SK-N-SH (cell line): ENCODE results near the gene STEEP1. TPM values are rescaled to one million over a fixed set of nuclear protein-coding genes. Genes with fewer than 3 reads are reported as not detected.

ENCODE experiments used
- CTCF ChIA-PET: fragments of 300-600, 350-600 bp; formaldehyde crosslinking; extraction: SDS; loops from one replicate; lab custom pipeline; 2021; lab: Yijun Ruan, JAX
- POLR2A ChIA-PET: fragments of 350-600 bp; sonication (Branson Sonifier 250); formaldehyde crosslinking; extraction: SDS; loops from one replicate; lab custom pipeline; 2020; ENCODE audit warnings: antibody characterized with exemption, inconsistent platforms; lab: Yijun Ruan, JAX
- DNase-seq: peaks from one replicate; pipeline ENCODE4 v3.0.0; 2012
- H2AFZ ChIP-seq: fragments of 200-600 bp; sonication (generic); 2 replicates; pipeline ENCODE4 v1.8.1; 2016; ENCODE audit warnings: antibody characterized with exemption, mild to moderate bottlenecking, low read depth
- H3F3A ChIP-seq: fragments of 200-600 bp; sonication (generic); replicated peaks from 2 replicates; pipeline ENCODE3; 2016; ENCODE audit warnings: antibody characterized with exemption, mild to moderate bottlenecking; ENCODE audit not compliant: insufficient read depth
- H3K27ac ChIP-seq, 2 experiments: fragments of 200-500 bp in 1 of 2; fragments of 200-600 bp in 1 of 2; sonication (Bioruptor generic) in 1 of 2; sonication (generic), shearing (Covaris generic) in 1 of 2; 2 replicates each; pipeline versions ENCODE4 v1.5.1 to v1.6.1; 2014 to 2016; ENCODE audit warnings: low read depth in 2 of 2, inconsistent platforms in 1 of 2, low read length in 1 of 2, mild to moderate bottlenecking in 1 of 2, mixed read lengths in 1 of 2
- H3K27me3 ChIP-seq: fragments of 200-600 bp; sonication (generic), shearing (Covaris generic); 2 replicates; pipeline ENCODE4 v1.6.1; 2016; ENCODE audit warnings: mixed run types; ENCODE audit not compliant: insufficient read depth
- H3K36me3 ChIP-seq, 2 experiments: fragments of 200-500 bp in 1 of 2; fragments of 200-600 bp in 1 of 2; sonication (Bioruptor generic) in 1 of 2; sonication (generic) in 1 of 2; replicated peaks in 1 of 2; 2 replicates each; pipeline versions ENCODE3 to v1.5.1; 2014 to 2016; ENCODE audit warnings: low read length in 1 of 2, mild to moderate bottlenecking in 1 of 2; ENCODE audit not compliant: insufficient read depth in 2 of 2, control insufficient read depth in 1 of 2
- H3K4me1 ChIP-seq, 2 experiments: fragments of 200-500 bp in 1 of 2; fragments of 200-600 bp in 1 of 2; sonication (Bioruptor generic) in 1 of 2; sonication (generic), shearing (Covaris generic) in 1 of 2; 2 replicates each; pipeline versions ENCODE4 v1.5.1 to v1.6.1; 2014 to 2016; ENCODE audit warnings: low read depth in 1 of 2, low read length in 1 of 2, mixed run types in 1 of 2; ENCODE audit not compliant: insufficient read depth in 2 of 2, control insufficient read depth in 1 of 2
- H3K4me2 ChIP-seq: fragments of 200-600 bp; sonication (generic), shearing (Covaris generic); 2 replicates; pipeline ENCODE4 v1.6.1; 2017; ENCODE audit warnings: mixed run types
- H3K4me3 ChIP-seq, 2 experiments: fragments of 200-500 bp in 1 of 2; fragments of 200-600 bp in 1 of 2; sonication (Bioruptor generic) in 1 of 2; sonication (generic), shearing (Covaris generic) in 1 of 2; 2 replicates each; pipeline versions ENCODE4 v1.5.1 to v1.8.1; 2014 to 2016; ENCODE audit warnings: low read depth in 2 of 2, inconsistent platforms in 1 of 2, low read length in 1 of 2, mild to moderate bottlenecking in 1 of 2, mixed read lengths in 1 of 2, moderate library complexity in 1 of 2
- H3K79me2 ChIP-seq: fragments of 200-600 bp; sonication (generic); 2 replicates; pipeline ENCODE4 v1.8.1; 2017; ENCODE audit warnings: mild to moderate bottlenecking; ENCODE audit not compliant: insufficient read depth
- H3K9ac ChIP-seq: fragments of 200-600 bp; sonication (generic); 2 replicates; pipeline ENCODE4 v1.6.1; 2017; ENCODE audit warnings: mixed run types
- H3K9me2 ChIP-seq: fragments of 200-600 bp; sonication (generic); 2 replicates; pipeline ENCODE4 v1.6.1; 2017; ENCODE audit warnings: mixed run types
- H3K9me3 ChIP-seq: fragments of 200-600 bp; sonication (generic); 2 replicates; pipeline ENCODE4 v1.6.1; 2017; ENCODE audit warnings: mixed run types, mild to moderate bottlenecking, moderate library complexity
- H4K20me1 ChIP-seq: fragments of 200-600 bp; sonication (generic); 2 replicates; pipeline ENCODE4 v1.6.1; 2017; ENCODE audit warnings: mild to moderate bottlenecking, mixed run types; ENCODE audit not compliant: insufficient read depth
- ELF1 ChIP-seq: IDR thresholded peaks from 2 replicates; pipeline ENCODE4 v1.4.0; 2012
- FOXJ3 ChIP-seq: sonication (generic); formaldehyde crosslinking; IDR thresholded peaks from 2 replicates; pipeline ENCODE4 v1.5.1; 2020; ENCODE audit warnings: mild to moderate bottlenecking, missing genetic modification reagents
- FOXM1 ChIP-seq: IDR thresholded peaks from 2 replicates; pipeline ENCODE4 v1.4.0; 2012; ENCODE audit warnings: low read depth, mild to moderate bottlenecking
- GABPA ChIP-seq: IDR thresholded peaks from 2 replicates; pipeline ENCODE4 v1.4.0; 2012; ENCODE audit warnings: low read depth, mild to moderate bottlenecking
- GATA2 ChIP-seq: sonication (generic); formaldehyde crosslinking; IDR thresholded peaks from 2 replicates; pipeline ENCODE4 v1.5.0; 2020; ENCODE audit warnings: mild to moderate bottlenecking, missing genetic modification reagents
- IRF3 ChIP-seq: fragments of 150-350 bp; IDR thresholded peaks from 2 replicates; pipeline ENCODE4 v1.6.1; 2016; ENCODE audit warnings: mild to moderate bottlenecking, low read depth, low read length
- JUND ChIP-seq: IDR thresholded peaks from 2 replicates; pipeline ENCODE4 v1.4.0; 2012
- MEF2A ChIP-seq: IDR thresholded peaks from 2 replicates; pipeline ENCODE4 v1.4.0; 2012; ENCODE audit warnings: low read depth, borderline replicate concordance
- MXI1 ChIP-seq: IDR thresholded peaks from 2 replicates; pipeline ENCODE4 v1.6.1; 2012; ENCODE audit warnings: mild to moderate bottlenecking, low read depth, low read length, improper control_type of control experiment
- NFIC ChIP-seq: IDR thresholded peaks from 2 replicates; pipeline ENCODE4 v1.4.0; 2012; ENCODE audit warnings: borderline replicate concordance
- NRF1 ChIP-seq: IDR thresholded peaks from 2 replicates; pipeline ENCODE4 v1.6.1; 2012; ENCODE audit warnings: low read depth, mild to moderate bottlenecking, low read length
- POLR2AphosphoS5 ChIP-seq: IDR thresholded peaks from 2 replicates; pipeline ENCODE4 v1.6.1; 2012; ENCODE audit warnings: low read depth, low read length
- RAD21 ChIP-seq: IDR thresholded peaks from 2 replicates; pipeline ENCODE4 v1.6.1; 2012; ENCODE audit warnings: mild to moderate bottlenecking, low read length
- RXRA ChIP-seq: IDR thresholded peaks from 2 replicates; pipeline ENCODE4 v1.4.0; 2012; ENCODE audit warnings: low read depth, mild to moderate bottlenecking, borderline replicate concordance
- SIN3A ChIP-seq: IDR thresholded peaks from 2 replicates; pipeline ENCODE4 v1.6.1; 2012; ENCODE audit warnings: low read depth, mild to moderate bottlenecking, low read length, moderate library complexity, borderline replicate concordance
- SMC3 ChIP-seq: IDR thresholded peaks from 2 replicates; pipeline ENCODE4 v1.6.1; 2012; ENCODE audit warnings: low read depth, low read length, improper control_type of control experiment
- USF1 ChIP-seq: IDR thresholded peaks from 2 replicates; pipeline ENCODE4 v1.4.0; 2012; ENCODE audit warnings: low read depth, borderline replicate concordance
- USF2 ChIP-seq: fragments of 150-350 bp; IDR thresholded peaks from 2 replicates; pipeline ENCODE4 v1.6.1; 2017; ENCODE audit warnings: antibody characterized with exemption, low read length, low read depth, borderline replicate concordance
- YY1 ChIP-seq: IDR thresholded peaks from 2 replicates; pipeline ENCODE4 v1.4.0; 2012; ENCODE audit warnings: low read depth, mild to moderate bottlenecking
- WGBS: methylation state at CpG from one replicate; pipeline ENCODE4 v1.1.6; 2017; ENCODE audit warnings: low lambda C conversion rate; 5-methylcytosine and 5-hydroxymethylcytosine counted together
- polyA plus RNA-seq, 3 experiments: library from polyadenylated mRNA; depleted of rRNA; stranded (reverse); fragments of >200 nt; gene quantifications; 2 replicates each; pipeline ENCODE4 v1.2.3, GENCODE V29; 2012

STEEP1 gene
- polyA plus RNA-seq, 1 of the 3 experiments (the other 2 are of a cell fraction): 19.2 TPM

- ChIA-PET CTCF (interaction anchor here (1.8 to 2.9 kb wide), 3 partner anchors 11 to 16 kb away, joined by 4 to 12 read pairs (median 10); no protein-coding TSS in a partner anchor), POLR2A (no interaction called here)
- no peak overlapping the region for H3K4me3 ChIP-seq
- H2AFZ ChIP-seq: no peak overlapping the region
- H3K36me3 ChIP-seq: no peaks in the 10 kb centered on the region
- H3K27me3 ChIP-seq: 0 out of 2 replicates have a peak, but pooled peaks cover 9% of the 10 kb centered on the region
- no peaks in the 10 kb centered on the region for H3K9me2 ChIP-seq
- TF ChIP-seq GABPA (no peak), NFIC (no peak), USF1 (no peak), POLR2AphosphoS5 (no peak), FOXM1 (no peak)
- H3K9ac ChIP-seq: no peak overlapping the region
- no peaks in the 10 kb centered on the region for H4K20me1 ChIP-seq
- no peaks in the 10 kb centered on the region for H3K79me2 ChIP-seq
- DNase-seq: no peak
- no peak overlapping the region for H3K4me2 ChIP-seq
- no peaks in the 10 kb centered on the region for H3K9me3 ChIP-seq
- no peak overlapping the region for H3K27ac ChIP-seq
- peaks cover 0 to 4% of the 10 kb centered on the region in 2 experiments; a peak in 1 of 4 replicates for H3K4me1 ChIP-seq
- H3F3A ChIP-seq: peaks cover 16% of the 10 kb centered on the region
- WGBS: 43% methylated on average over 13 of the region's 13 CpGs
These were observed 65.0 kb downstream of the STEEP1 start for GRCh38 chrX:119500061-119500800.

- no peaks in the 10 kb centered on the region for H3K36me3 ChIP-seq
- WGBS: 0% methylated on average over 1 of the region's 1 CpG
- H3K9me3 ChIP-seq: no peaks in the 10 kb centered on the region
- CTCF ChIA-PET: interaction anchor here (0.5 to 5.0 kb wide), 5 partner anchors 9 to 1170 kb away, joined by 3 to 25 read pairs (median 3); no protein-coding TSS in a partner anchor
- H3K79me2 ChIP-seq: no peaks in the 10 kb centered on the region
- H3K4me2 ChIP-seq: no peak overlapping the region
- H3K4me3 ChIP-seq: no peak overlapping the region
- H3K27ac ChIP-seq: no peak overlapping the region
- no peak overlapping the region for H3K9ac ChIP-seq
- H3K4me1 ChIP-seq: no peaks in the 10 kb centered on the region
- H4K20me1 ChIP-seq: no peaks in the 10 kb centered on the region
- peaks cover 1% of the 10 kb centered on the region for H3F3A ChIP-seq
- POLR2A ChIA-PET: no interaction called here
- H3K9me2 ChIP-seq: no peaks in the 10 kb centered on the region
- H3K27me3 ChIP-seq: peaks cover 9% of the 10 kb centered on the region; the same call in 1 of the 2 replicates
- no peak for TF ChIP-seq MXI1
- TF ChIP-seq FOXJ3 (CRISPR knock-in tag): no peak
- no peak for TF ChIP-seq ELF1
- no peak for TF ChIP-seq NRF1
- TF ChIP-seq YY1: no peak
- TF ChIP-seq JUND: no peak
- TF ChIP-seq MEF2A: no peak
- TF ChIP-seq SIN3A: no peak
- TF ChIP-seq RAD21: no peak
- no peak for TF ChIP-seq GATA2 (CRISPR knock-in tag)
- no peak for TF ChIP-seq IRF3
- TF ChIP-seq NFIC: no peak
- no peak for TF ChIP-seq RXRA
- TF ChIP-seq SMC3: no peak
- no peak for TF ChIP-seq USF2
- TF ChIP-seq, all 33 proteins: peak for 0
- H2AFZ ChIP-seq: no peak overlapping the region
- DNase-seq: no peak
These were observed 68.0 kb downstream of the STEEP1 start for GRCh38 chrX:119497185-119497584.
